SK-N-SH (cell line): ENCODE results near the gene R3HDML. TPM values are rescaled to one million over a fixed set of nuclear protein-coding genes. Genes with fewer than 3 reads are reported as not detected.

Source experiments
- CTCF ChIA-PET: fragments of 300-600, 350-600 bp; formaldehyde crosslinking; extraction: SDS; loops from one replicate; lab custom pipeline; 2021; lab: Yijun Ruan, JAX
- POLR2A ChIA-PET: fragments of 350-600 bp; sonication (Branson Sonifier 250); formaldehyde crosslinking; extraction: SDS; loops from one replicate; lab custom pipeline; 2020; ENCODE audit warnings: antibody characterized with exemption, inconsistent platforms; lab: Yijun Ruan, JAX
- DNase-seq: peaks from one replicate; pipeline ENCODE4 v3.0.0; 2012
- H2AFZ ChIP-seq: fragments of 200-600 bp; sonication (generic); 2 replicates; pipeline ENCODE4 v1.8.1; 2016; ENCODE audit warnings: antibody characterized with exemption, mild to moderate bottlenecking, low read depth
- H3F3A ChIP-seq: fragments of 200-600 bp; sonication (generic); replicated peaks from 2 replicates; pipeline ENCODE3; 2016; ENCODE audit warnings: antibody characterized with exemption, mild to moderate bottlenecking; ENCODE audit not compliant: insufficient read depth
- H3K27ac ChIP-seq, 2 experiments: fragments of 200-500 bp in 1 of 2; fragments of 200-600 bp in 1 of 2; sonication (Bioruptor generic) in 1 of 2; sonication (generic), shearing (Covaris generic) in 1 of 2; 2 replicates each; pipeline versions ENCODE4 v1.5.1 to v1.6.1; 2014 to 2016; ENCODE audit warnings: low read depth in 2 of 2, inconsistent platforms in 1 of 2, low read length in 1 of 2, mild to moderate bottlenecking in 1 of 2, mixed read lengths in 1 of 2
- H3K27me3 ChIP-seq: fragments of 200-600 bp; sonication (generic), shearing (Covaris generic); 2 replicates; pipeline ENCODE4 v1.6.1; 2016; ENCODE audit warnings: mixed run types; ENCODE audit not compliant: insufficient read depth
- H3K36me3 ChIP-seq, 2 experiments: fragments of 200-500 bp in 1 of 2; fragments of 200-600 bp in 1 of 2; sonication (Bioruptor generic) in 1 of 2; sonication (generic) in 1 of 2; replicated peaks in 1 of 2; 2 replicates each; pipeline versions ENCODE3 to v1.5.1; 2014 to 2016; ENCODE audit warnings: low read length in 1 of 2, mild to moderate bottlenecking in 1 of 2; ENCODE audit not compliant: insufficient read depth in 2 of 2, control insufficient read depth in 1 of 2
- H3K4me1 ChIP-seq, 2 experiments: fragments of 200-500 bp in 1 of 2; fragments of 200-600 bp in 1 of 2; sonication (Bioruptor generic) in 1 of 2; sonication (generic), shearing (Covaris generic) in 1 of 2; 2 replicates each; pipeline versions ENCODE4 v1.5.1 to v1.6.1; 2014 to 2016; ENCODE audit warnings: low read depth in 1 of 2, low read length in 1 of 2, mixed run types in 1 of 2; ENCODE audit not compliant: insufficient read depth in 2 of 2, control insufficient read depth in 1 of 2
- H3K4me2 ChIP-seq: fragments of 200-600 bp; sonication (generic), shearing (Covaris generic); 2 replicates; pipeline ENCODE4 v1.6.1; 2017; ENCODE audit warnings: mixed run types
- H3K4me3 ChIP-seq, 2 experiments: fragments of 200-500 bp in 1 of 2; fragments of 200-600 bp in 1 of 2; sonication (Bioruptor generic) in 1 of 2; sonication (generic), shearing (Covaris generic) in 1 of 2; 2 replicates each; pipeline versions ENCODE4 v1.5.1 to v1.8.1; 2014 to 2016; ENCODE audit warnings: low read depth in 2 of 2, inconsistent platforms in 1 of 2, low read length in 1 of 2, mild to moderate bottlenecking in 1 of 2, mixed read lengths in 1 of 2, moderate library complexity in 1 of 2
- H3K79me2 ChIP-seq: fragments of 200-600 bp; sonication (generic); 2 replicates; pipeline ENCODE4 v1.8.1; 2017; ENCODE audit warnings: mild to moderate bottlenecking; ENCODE audit not compliant: insufficient read depth
- H3K9ac ChIP-seq: fragments of 200-600 bp; sonication (generic); 2 replicates; pipeline ENCODE4 v1.6.1; 2017; ENCODE audit warnings: mixed run types
- H3K9me2 ChIP-seq: fragments of 200-600 bp; sonication (generic); 2 replicates; pipeline ENCODE4 v1.6.1; 2017; ENCODE audit warnings: mixed run types
- H3K9me3 ChIP-seq: fragments of 200-600 bp; sonication (generic); 2 replicates; pipeline ENCODE4 v1.6.1; 2017; ENCODE audit warnings: mixed run types, mild to moderate bottlenecking, moderate library complexity
- H4K20me1 ChIP-seq: fragments of 200-600 bp; sonication (generic); 2 replicates; pipeline ENCODE4 v1.6.1; 2017; ENCODE audit warnings: mild to moderate bottlenecking, mixed run types; ENCODE audit not compliant: insufficient read depth
- CTCF ChIP-seq: fragments of 200-600 bp; sonication (generic); IDR thresholded peaks from 2 replicates; pipeline ENCODE4 v1.6.1; 2017; ENCODE audit warnings: antibody characterized with exemption, mild to moderate bottlenecking, moderate library complexity
- EZH2phosphoT487 ChIP-seq: fragments of 200-600 bp; sonication (generic); IDR thresholded peaks from 2 replicates; pipeline ENCODE4 v1.6.1; 2017; ENCODE audit warnings: low read depth, mixed run types, mild to moderate bottlenecking, antibody characterized with exemption, moderate library complexity, borderline replicate concordance
- FOSL2 ChIP-seq: IDR thresholded peaks from 2 replicates; pipeline ENCODE4 v1.4.0; 2012; ENCODE audit warnings: low read depth, mild to moderate bottlenecking, moderate library complexity, borderline replicate concordance
- GABPA ChIP-seq: IDR thresholded peaks from 2 replicates; pipeline ENCODE4 v1.4.0; 2012; ENCODE audit warnings: low read depth, mild to moderate bottlenecking
- NFIC ChIP-seq: IDR thresholded peaks from 2 replicates; pipeline ENCODE4 v1.4.0; 2012; ENCODE audit warnings: borderline replicate concordance
- NRF1 ChIP-seq: IDR thresholded peaks from 2 replicates; pipeline ENCODE4 v1.6.1; 2012; ENCODE audit warnings: low read depth, mild to moderate bottlenecking, low read length
- RAD21 ChIP-seq: IDR thresholded peaks from 2 replicates; pipeline ENCODE4 v1.6.1; 2012; ENCODE audit warnings: mild to moderate bottlenecking, low read length
- RXRA ChIP-seq: IDR thresholded peaks from 2 replicates; pipeline ENCODE4 v1.4.0; 2012; ENCODE audit warnings: low read depth, mild to moderate bottlenecking, borderline replicate concordance
- SMC3 ChIP-seq: IDR thresholded peaks from 2 replicates; pipeline ENCODE4 v1.6.1; 2012; ENCODE audit warnings: low read depth, low read length, improper control_type of control experiment
- TAF1 ChIP-seq: IDR thresholded peaks from 2 replicates; pipeline ENCODE4 v1.6.1; 2012; ENCODE audit warnings: low read depth, mild to moderate bottlenecking, low read length, moderate library complexity, borderline replicate concordance
- USF2 ChIP-seq: fragments of 150-350 bp; IDR thresholded peaks from 2 replicates; pipeline ENCODE4 v1.6.1; 2017; ENCODE audit warnings: antibody characterized with exemption, low read length, low read depth, borderline replicate concordance
- WGBS: methylation state at CpG from one replicate; pipeline ENCODE4 v1.1.6; 2017; ENCODE audit warnings: low lambda C conversion rate; 5-methylcytosine and 5-hydroxymethylcytosine counted together
- polyA plus RNA-seq, 3 experiments: library from polyadenylated mRNA; depleted of rRNA; stranded (reverse); fragments of >200 nt; gene quantifications; 2 replicates each; pipeline ENCODE4 v1.2.3, GENCODE V29; 2012

Gene R3HDML
- polyA plus RNA-seq, 1 of the 3 experiments (the other 2 are of a cell fraction), result not detected

GRCh38 chr20:44390280-44390679 is 53.4 kb downstream of the R3HDML start (continued):
- no peak for TF ChIP-seq FOSL2
- no peak for TF ChIP-seq RXRA
- TF ChIP-seq GABPA, result no peak
- TF ChIP-seq SMC3, result no peak

- 70% methylated on average over 8 of the region's 8 CpGs for WGBS
- Histone ChIP-seq H3K27me3 (peaks cover 11% of the 10 kb centered on the region; the same call in 1 of the 2 replicates), H3F3A (no peaks in the 10 kb centered on the region), H3K9me3 (no peaks in the 10 kb centered on the region), H3K4me1 (peaks cover 0 to 2% of the 10 kb centered on the region in 2 experiments; a peak in 1 of 4 replicates), H3K9me2 (no peaks in the 10 kb centered on the region), H3K36me3 (no peaks in the 10 kb centered on the region), H2AFZ (no peak overlapping the region), H3K9ac (no peak overlapping the region), H3K27ac (no peak overlapping the region), H3K79me2 (no peaks in the 10 kb centered on the region), H3K4me3 (no peak overlapping the region), H4K20me1 (no peaks in the 10 kb centered on the region), H3K4me2 (no peak overlapping the region)
- ChIA-PET CTCF (interaction anchor here (2.0 to 2.7 kb wide), 4 partner anchors 8 to 218 kb away, joined by 7 to 12 read pairs (median 8); no protein-coding TSS in a partner anchor), POLR2A (no interaction called here)
- DNase-seq, result no peak
- TF ChIP-seq TAF1 (no peak), EZH2phosphoT487 (no peak), USF2 (no peak), NRF1 (no peak), NFIC (no peak), SMC3 (no peak), RAD21 (no peak), CTCF (no peak)
- TF ChIP-seq, all 33 proteins: peak for 0
Observed at GRCh38 chr20:44392088-44392775, 55.4 kb downstream of the R3HDML start.
